Measurements from ENCODE around the gene TMEM141. TPM values are rescaled to one million over a fixed set of nuclear protein-coding genes. Genes with fewer than 3 reads are reported as not detected.

Gene TMEM141
- total and polyA plus RNA-seq, 10 of the 15 experiments (the other 5 are each of a cell fraction or from before 2014, with no cell fraction given) = 7.8 to 48.6 (median 34.4) TPM

GRCh38 chr9:136773386-136774044, 17.6 kb upstream of the TMEM141 start (continued):
- TF ChIP-seq ZNF592 (IDR thresholded peaks at IDR 0.05) = no peak
- TF ChIP-seq MTA3 (IDR thresholded peaks at IDR 0.05; ENCODE audit: borderline replicate concordance, low read length) = no peak
- no peak for TF ChIP-seq ATF7 (IDR thresholded peaks at IDR 0.05; ENCODE audit: low read depth)
- TF ChIP-seq NR2C2 (IDR thresholded peaks at IDR 0.05; ENCODE audit: borderline replicate concordance, control insufficient read depth, insufficient read length, low read depth) = no peak
- TF ChIP-seq BHLHE40 (IDR thresholded peaks at IDR 0.05; ENCODE audit: borderline replicate concordance in 1 of 2, low read depth in 2 of 2, low read length in 1 of 2) = no peak
- TF ChIP-seq ZBTB33 (IDR thresholded peaks at IDR 0.05) = no peak
- TF ChIP-seq TBL1XR1 (IDR thresholded peaks at IDR 0.05; ENCODE audit: low read depth, low read length) = no peak
- no peak for TF ChIP-seq ATF2 (IDR thresholded peaks at IDR 0.05; ENCODE audit: low read length)
- TF ChIP-seq SIX5 (IDR thresholded peaks at IDR 0.05; ENCODE audit: low read depth, low read length, severe bottlenecking) = peak; percentile 72
- peak; percentile 70; the same call in 1 of the 2 replicates for TF ChIP-seq ATF3 (IDR thresholded peaks at IDR 0.05; ENCODE audit: borderline replicate concordance, extremely low read depth, low read depth, low read length)
- TF ChIP-seq RFX5 (IDR thresholded peaks at IDR 0.05; ENCODE audit: low read depth, low read length) = no peak
- peak; percentile 54 for TF ChIP-seq USF2 (IDR thresholded peaks at IDR 0.05; ENCODE audit: borderline replicate concordance, low read depth, low read length)
- TF ChIP-seq CBX5 (IDR thresholded peaks at IDR 0.05; ENCODE audit: low read depth) = 0 out of 2 replicates have a peak, but pooled peaks have one; percentile 24
- no peak for TF ChIP-seq BRCA1 (IDR thresholded peaks at IDR 0.05; ENCODE audit: low read depth, low read length)
- TF ChIP-seq IKZF1 (conservative IDR thresholded peaks at IDR 0.05) = no peak
- no peak for TF ChIP-seq HSF1 (IDR thresholded peaks at IDR 0.05; ENCODE audit: low read depth, low read length)
- TF ChIP-seq SUPT20H (IDR thresholded peaks at IDR 0.05; ENCODE audit: borderline replicate concordance, control insufficient read depth, low read depth, low read length) = no peak
- no peak for TF ChIP-seq RUNX3 (IDR thresholded peaks at IDR 0.05; ENCODE audit: low read length)
- TF ChIP-seq SREBF1 (IDR thresholded peaks at IDR 0.05; ENCODE audit: low read length) = no peak
- no peak for TF ChIP-seq IKZF2 (IDR thresholded peaks at IDR 0.05)
